Endothelial cell of umbilical vein (primary cell): ENCODE measurements around the gene GTF3C1. TPM values are rescaled to one million over a fixed set of nuclear protein-coding genes. Genes with fewer than 3 reads are reported as not detected.

Source experiments
- BruUV-seq: library from RNA; stranded (reverse); fragments of 400-500 nt; replicated peaks from 2 replicates; lab custom pipeline; 2021; lab: Mats Ljungman, UMichigan
- CTCF ChIA-PET: fragments of 300-600, 350-600 bp; sonication (Branson Sonifier 250); formaldehyde crosslinking; loops from one replicate; lab custom pipeline; 2021; ENCODE audit warnings: antibody characterized with exemption, inconsistent platforms; lab: Charles Lee
- POLR2A ChIA-PET: fragments of 300-600, 350-600 bp; sonication (Branson Sonifier 250); formaldehyde crosslinking; loops from one replicate; lab custom pipeline; 2021; ENCODE audit warnings: antibody characterized with exemption, inconsistent platforms; lab: Charles Lee
- DNase-seq: peaks from one replicate; pipeline ENCODE4 v3.0.0-alpha.2; 2011; ENCODE audit warnings: low read depth, low spot score
- FAIRE-seq: peaks from 2 replicates; lab custom pipeline; 2011; peaks lifted over from hg19 to GRCh38; lab: Jason Lieb, UNC
- H2AFZ ChIP-seq: 2 replicates; pipeline ENCODE4 v1.6.0; 2012; ENCODE audit warnings: low read depth, low read length, control low read depth, inconsistent platforms
- H3K27ac ChIP-seq: 2 replicates; pipeline ENCODE4 v1.5.1; 2011; ENCODE audit warnings: low read depth, mild to moderate bottlenecking, control low read depth, low read length, moderate library complexity; ENCODE audit not compliant: insufficient read depth
- H3K27me3 ChIP-seq, 2 experiments: 2 replicates each; pipeline versions ENCODE4 v1.6.0 to v1.6.1; 2011; ENCODE audit warnings: low read length in 2 of 2, mixed read lengths in 1 of 2; ENCODE audit not compliant: control insufficient read depth in 2 of 2, insufficient read depth in 2 of 2
- H3K36me3 ChIP-seq, 2 experiments: 2 replicates in 1 of 2; 3 replicates in 1 of 2; pipeline ENCODE4 v1.5.1; 2011; ENCODE audit warnings: low read length in 2 of 2, mild to moderate bottlenecking in 1 of 2, moderate library complexity in 1 of 2; ENCODE audit not compliant: control insufficient read depth in 2 of 2, insufficient read depth in 2 of 2; ENCODE audit errors: extremely low read depth in 1 of 2
- H3K4me1 ChIP-seq: 3 replicates; pipeline ENCODE4 v1.5.1; 2011; ENCODE audit warnings: mild to moderate bottlenecking, low read length; ENCODE audit not compliant: control insufficient read depth, insufficient read depth; ENCODE audit errors: extremely low read depth
- H3K4me2 ChIP-seq: 2 replicates; pipeline ENCODE4 v1.6.1; 2011; ENCODE audit warnings: low read length, control low read depth, mixed read lengths; ENCODE audit not compliant: insufficient read depth
- H3K4me3 ChIP-seq, 3 experiments: fragments of 200-600 bp in 1 of 3; sonication (generic), shearing (Covaris generic) in 1 of 3; replicated peaks in 1 of 3; 2 replicates each; pipeline ENCODE4 v1.5.1; 2011 to 2016; ENCODE audit warnings: control low read depth in 3 of 3, low read length in 3 of 3, mild to moderate bottlenecking in 2 of 3, inconsistent platforms in 1 of 3, low read depth in 1 of 3, moderate library complexity in 1 of 3; ENCODE audit not compliant: insufficient read depth in 1 of 3
- H3K79me2 ChIP-seq: 2 replicates; pipeline ENCODE4 v1.6.0; 2012; ENCODE audit warnings: low read length, inconsistent platforms; ENCODE audit not compliant: control insufficient read depth, insufficient read depth
- H3K9ac ChIP-seq: replicated peaks from 2 replicates; pipeline ENCODE3; 2011; ENCODE audit warnings: low read length, control low read depth; ENCODE audit not compliant: insufficient read depth; ENCODE audit errors: extremely low read depth
- H3K9me1 ChIP-seq: replicated peaks from 3 replicates; pipeline ENCODE4 v1.6.0; 2011; ENCODE audit warnings: mild to moderate bottlenecking, low read length; ENCODE audit not compliant: control insufficient read depth, insufficient read depth; ENCODE audit errors: extremely low read depth
- H3K9me3 ChIP-seq: replicated peaks from 2 replicates; pipeline ENCODE4 v1.5.1; 2012; ENCODE audit warnings: low read length, inconsistent platforms; ENCODE audit not compliant: control insufficient read depth, insufficient read depth
- H4K20me1 ChIP-seq: replicated peaks from 2 replicates; pipeline ENCODE3; 2011; ENCODE audit warnings: mild to moderate bottlenecking, low read length; ENCODE audit not compliant: control insufficient read depth, insufficient read depth; ENCODE audit errors: extremely low read depth
- CTCF ChIP-seq, 2 donors: IDR thresholded peaks; 1 replicate in 1 of 2; 2 replicates in 1 of 2; pipeline ENCODE4 v1.5.1; 2011; ENCODE audit warnings: low read length in 2 of 2, mild to moderate bottlenecking in 2 of 2, moderate library complexity in 2 of 2, control low read depth in 1 of 2, inconsistent platforms in 1 of 2, low read depth in 1 of 2; ENCODE audit not compliant: insufficient read depth in 1 of 2; ENCODE audit errors: extremely low read depth in 1 of 2
- EZH2 ChIP-seq: IDR thresholded peaks from 2 replicates; pipeline ENCODE4 v1.6.1; 2012; ENCODE audit warnings: borderline replicate concordance, low read depth, mild to moderate bottlenecking, moderate library complexity, low read length, inconsistent platforms; ENCODE audit not compliant: severe bottlenecking
- FOS ChIP-seq: IDR thresholded peaks from 2 replicates; pipeline ENCODE4 v1.6.1; 2011; ENCODE audit warnings: mild to moderate bottlenecking, low read length, moderate library complexity, borderline replicate concordance; ENCODE audit not compliant: insufficient read depth
- GATA2 ChIP-seq: IDR thresholded peaks from 2 replicates; pipeline ENCODE4 v1.7.0; 2011; ENCODE audit warnings: low read depth, mild to moderate bottlenecking, moderate library complexity, mixed read lengths, low read length; ENCODE audit not compliant: insufficient read length, insufficient read depth
- JUN ChIP-seq: IDR thresholded peaks from 2 replicates; pipeline ENCODE4 v1.6.1; 2011; ENCODE audit warnings: borderline replicate concordance, low read depth; ENCODE audit not compliant: insufficient read length, insufficient read depth
- MAX ChIP-seq: IDR thresholded peaks from 2 replicates; pipeline ENCODE4 v1.6.1; 2011; ENCODE audit not compliant: insufficient read depth, insufficient read length
- MYC ChIP-seq: IDR thresholded peaks from one replicate; pipeline ENCODE4 v1.6.1; 2011; ENCODE audit warnings: mild to moderate bottlenecking, low read depth, low read length
- POLR2A ChIP-seq: IDR thresholded peaks from 2 replicates; pipeline ENCODE4 v1.6.1; 2012; ENCODE audit warnings: low read depth, mild to moderate bottlenecking, control low read depth, low read length
- POLR2AphosphoS5 ChIP-seq: IDR thresholded peaks from 2 replicates; pipeline ENCODE4 v1.6.1; 2012; ENCODE audit warnings: low read depth, mild to moderate bottlenecking, control low read depth, low read length, moderate library complexity; ENCODE audit not compliant: insufficient read depth
- dilution Hi-C: fragments of 300-500 bp; cut with MboI; formaldehyde crosslinking; loops from one replicate; pipeline ENCODE4 v1.15.0; 2019; ENCODE audit warnings: low sequenced_read_pairs; ENCODE audit not compliant: extremely low pct_ligation_motif_present
- intact Hi-C: fragments of 100-400 bp; cut with micrococcal nuclease; formaldehyde crosslinking; loops from one replicate; pipeline ENCODE4 v1.10.0; 2022
- polyA plus RNA-seq, 4 experiments: library from polyadenylated mRNA; depleted of rRNA in 3 of 4; stranded (reverse) in 3 of 4; unstranded in 1 of 4; fragments of >200 nt; gene quantifications; 2 replicates each; pipeline versions ENCODE4 v1.2.1 to v1.2.3, GENCODE V29; 2011 to 2012; ENCODE audit warnings: missing spikeins in 1 of 4
- total RNA-seq: library from RNA; stranded (reverse); gene quantifications from 2 replicates; pipeline ENCODE4 v1.2.3, GENCODE V29; 2021

The GTF3C1 gene
- total and polyA plus RNA-seq, 2 donors (not counting 3 experiments of a cell fraction or from before 2014, with no cell fraction given): 58.1 to 86.1 TPM

GRCh38 chr16:27448532-27449433, 100.9 kb downstream of the GTF3C1 start:
- CTCF ChIA-PET: interaction anchor here (1.2 to 2.5 kb wide), 2 partner anchors 214 to 269 kb away, joined by 4 to 7 read pairs; no protein-coding TSS in a partner anchor
- no peaks in the 10 kb centered on the region for H3K79me2 ChIP-seq
- H3K27ac ChIP-seq: no peak overlapping the region
- H3K27me3 ChIP-seq: no peaks in the 10 kb centered on the region
- H3K9me1 ChIP-seq: no peaks in the 10 kb centered on the region
- POLR2A ChIA-PET: no interaction called here
- H3K4me3 ChIP-seq: no peak overlapping the region
- DNase-seq: no peak
- H2AFZ ChIP-seq: no peak overlapping the region
- no peaks in the 10 kb centered on the region for H3K36me3 ChIP-seq
- peaks cover 15% of the 10 kb centered on the region for H3K4me1 ChIP-seq
- H3K9ac ChIP-seq: no peak overlapping the region
- no peak for FAIRE-seq
- dilution Hi-C loops: no loop called here
- no peak overlapping the region for H3K4me2 ChIP-seq
- no peak for TF ChIP-seq POLR2A
- no peaks in the 10 kb centered on the region for H4K20me1 ChIP-seq
- intact Hi-C loops: no loop called here
- H3K9me3 ChIP-seq: no peaks in the 10 kb centered on the region
- no TSS peak for BruUV-seq

GRCh38 chr16:27447301-27447700, 102.4 kb downstream of the GTF3C1 start:
- CTCF ChIA-PET: interaction anchor here (0.8 to 1.0 kb wide), 3 partner anchors 8 to 268 kb away, joined by 3 read pairs; no protein-coding TSS in a partner anchor
- Histone ChIP-seq H3K9me3 (no peaks in the 10 kb centered on the region), H3K4me1 (peaks cover 15% of the 10 kb centered on the region), H3K27me3 (no peaks in the 10 kb centered on the region), H3K27ac (no peak overlapping the region), H4K20me1 (no peaks in the 10 kb centered on the region), H3K9ac (no peak overlapping the region), H3K4me3 (no peak overlapping the region), H2AFZ (no peak overlapping the region), H3K36me3 (no peaks in the 10 kb centered on the region), H3K9me1 (no peaks in the 10 kb centered on the region), H3K4me2 (no peak overlapping the region), H3K79me2 (no peaks in the 10 kb centered on the region)
- DNase-seq (no peak), FAIRE-seq (no peak)
- dilution Hi-C loops: no loop called here
- no TSS peak for BruUV-seq
- intact Hi-C loops: no loop called here
- TF ChIP-seq POLR2AphosphoS5 (no peak), FOS (no peak), MAX (no peak), MYC (no peak), POLR2A (no peak), GATA2 (no peak), CTCF (IDR thresholded peaks at IDR 0.05; ENCODE audit: extremely low read depth in 1 of 2, insufficient read depth in 1 of 2, low read depth in 1 of 2, low read length in 2 of 2) (no peak), EZH2 (no peak), JUN (no peak)
- POLR2A ChIA-PET: no interaction called here
